HCT116 (cell line): Measurements from ENCODE around the gene PDE6B. TPM values are rescaled to one million over a fixed set of nuclear protein-coding genes. Genes with fewer than 3 reads are reported as not detected.

ENCODE experiments used
- ATAC-seq: fragments of 200-7000 bp; cut with Tn5 transposase; 2 replicates; pipeline ENCODE4 v1.9.1; 2020; ENCODE audit warnings: mild to moderate bottlenecking, moderate library complexity
- BruUV-seq: library from RNA; stranded (reverse); fragments of 400-500 nt; replicated peaks from 2 replicates; lab custom pipeline; 2021; lab: Mats Ljungman, UMichigan
- CTCF ChIA-PET: fragments of 300-600 bp; sonication (Branson Sonifier 250); formaldehyde crosslinking; loops from one replicate; lab custom pipeline; 2021; ENCODE audit warnings: antibody characterized with exemption; lab: Charles Lee
- POLR2A ChIA-PET: fragments of 300-600, 350-600 bp; sonication (Branson Sonifier 250); formaldehyde crosslinking; loops from one replicate; lab custom pipeline; 2021; ENCODE audit warnings: antibody characterized with exemption; lab: Charles Lee
- RAD21 ChIA-PET, 2 experiments: fragments of 300-600 bp; sonication (Branson Sonifier 250); formaldehyde crosslinking; loops; one replicate each; lab custom pipeline; 2023; ENCODE audit warnings: low total read pairs in 2 of 2; ENCODE audit not compliant: uncharacterized antibody in 2 of 2, unreplicated experiment in 2 of 2, low non-redundant PET in 1 of 2; lab: Charles Lee
- DNase-seq: peaks from one replicate; pipeline ENCODE4 v3.0.0-alpha.2; 2010; ENCODE audit warnings: low read depth, low spot score
- H2AFZ ChIP-seq: fragments of 200-600 bp; shearing (Covaris generic), sonication (generic); 2 replicates; pipeline ENCODE4 v1.6.1; 2017; ENCODE audit warnings: low read depth, mixed run types, mixed read lengths, antibody characterized with exemption, low read length; ENCODE audit not compliant: poor library complexity, severe bottlenecking
- H3K27ac ChIP-seq: 2 replicates; pipeline ENCODE4 v1.5.1; 2012; ENCODE audit warnings: low read depth, low read length
- H3K27me3 ChIP-seq: fragments of 200-600 bp; sonication (generic); 2 replicates; pipeline ENCODE4 v1.6.1; 2016; ENCODE audit warnings: mixed run types, low read length, mixed read lengths; ENCODE audit not compliant: insufficient read depth
- H3K36me3 ChIP-seq, 2 experiments: fragments of 200-500 bp in 1 of 2; fragments of 200-600 bp in 1 of 2; sonication (Bioruptor generic) in 1 of 2; sonication (generic) in 1 of 2; 2 replicates each; pipeline versions ENCODE4 v1.5.1 to v1.6.1; 2014 to 2016; ENCODE audit warnings: low read length in 2 of 2, inconsistent platforms in 1 of 2, mixed read lengths in 1 of 2, mixed run types in 1 of 2; ENCODE audit not compliant: insufficient read depth in 2 of 2, control insufficient read depth in 1 of 2
- H3K4me1 ChIP-seq, 2 experiments: fragments of 200-600 bp in 1 of 2; sonication (generic) in 1 of 2; 2 replicates each; pipeline versions ENCODE4 v1.5.1 to v1.6.1; 2012 to 2017; ENCODE audit warnings: low read length in 2 of 2, inconsistent platforms in 1 of 2, mild to moderate bottlenecking in 1 of 2, mixed read lengths in 1 of 2, mixed run types in 1 of 2, moderate library complexity in 1 of 2; ENCODE audit not compliant: insufficient read depth in 2 of 2, control insufficient read depth in 1 of 2
- H3K4me2 ChIP-seq: fragments of 200-600 bp; sonication (generic); 2 replicates; pipeline ENCODE4 v1.6.1; 2017; ENCODE audit warnings: mixed run types, low read length, mixed read lengths
- H3K4me3 ChIP-seq, 2 experiments: fragments of 200-600 bp in 1 of 2; sonication (generic) in 1 of 2; replicated peaks in 1 of 2; 2 replicates each; pipeline ENCODE4 v1.5.1; 2011 to 2016; ENCODE audit warnings: low read length in 2 of 2, control low read depth in 1 of 2, low read depth in 1 of 2, mild to moderate bottlenecking in 1 of 2, mixed read lengths in 1 of 2, mixed run types in 1 of 2
- H3K79me2 ChIP-seq: fragments of 200-600 bp; sonication (generic); 2 replicates; pipeline ENCODE4 v1.6.1; 2017; ENCODE audit warnings: mild to moderate bottlenecking, mixed run types, low read length, moderate library complexity, mixed read lengths; ENCODE audit not compliant: insufficient read depth
- H3K9ac ChIP-seq: fragments of 200-600 bp; sonication (generic); 2 replicates; pipeline ENCODE4 v1.6.1; 2016; ENCODE audit warnings: low read length, mixed read lengths
- H3K9me2 ChIP-seq: fragments of 200-600 bp; sonication (generic), shearing (Covaris generic); 2 replicates; pipeline ENCODE4 v1.6.1; 2017; ENCODE audit warnings: mixed run types, mild to moderate bottlenecking, moderate library complexity; ENCODE audit not compliant: insufficient read depth
- H3K9me3 ChIP-seq, 2 experiments: fragments of 200-500 bp in 1 of 2; fragments of 200-600 bp in 1 of 2; sonication (Bioruptor generic) in 1 of 2; sonication (generic) in 1 of 2; 2 replicates each; pipeline ENCODE4 v1.6.1; 2014 to 2017; ENCODE audit warnings: low read length in 2 of 2, mixed read lengths in 2 of 2, inconsistent platforms in 1 of 2, low read depth in 1 of 2, mild to moderate bottlenecking in 1 of 2, mixed run types in 1 of 2, moderate library complexity in 1 of 2; ENCODE audit not compliant: control insufficient read depth in 1 of 2, insufficient read depth in 1 of 2
- H4K20me1 ChIP-seq: fragments of 200-600 bp; sonication (generic), shearing (Covaris generic); 2 replicates; pipeline ENCODE4 v1.6.1; 2017; ENCODE audit warnings: mixed run types, mild to moderate bottlenecking, moderate library complexity; ENCODE audit not compliant: insufficient read depth
- CBX3 ChIP-seq: IDR thresholded peaks from 2 replicates; pipeline ENCODE4 v1.6.1; 2012; ENCODE audit warnings: low read depth
- CEBPB ChIP-seq: IDR thresholded peaks from 2 replicates; pipeline ENCODE4 v1.6.1; 2012; ENCODE audit warnings: low read depth
- ELF1 ChIP-seq: IDR thresholded peaks from 2 replicates; pipeline ENCODE4 v1.6.1; 2012; ENCODE audit warnings: low read depth, borderline replicate concordance
- EZH2 ChIP-seq: fragments of 200-600 bp; sonication (generic); IDR thresholded peaks from 2 replicates; pipeline ENCODE4 v1.6.1; 2017; ENCODE audit warnings: antibody characterized with exemption, mixed run types
- EZH2phosphoT487 ChIP-seq: fragments of 200-600 bp; IDR thresholded peaks from 2 replicates; pipeline ENCODE4 v1.6.1; 2018; ENCODE audit warnings: antibody characterized with exemption, borderline replicate concordance
- FOSL1 ChIP-seq: IDR thresholded peaks from 2 replicates; pipeline ENCODE4 v1.6.1; 2012; ENCODE audit warnings: low read depth
- POLR2A ChIP-seq: IDR thresholded peaks from 2 replicates; pipeline ENCODE4 v1.7.0; 2011; ENCODE audit warnings: borderline replicate concordance; ENCODE audit not compliant: insufficient read depth, insufficient read length; ENCODE audit errors: extremely low read depth
- POLR2AphosphoS5 ChIP-seq: IDR thresholded peaks from 2 replicates; pipeline ENCODE4 v1.6.1; 2011; ENCODE audit warnings: mild to moderate bottlenecking, low read depth, low read length, moderate library complexity
- RAD21 ChIP-seq: IDR thresholded peaks from 2 replicates; pipeline ENCODE4 v1.6.1; 2012; ENCODE audit warnings: low read depth, mild to moderate bottlenecking
- SRF ChIP-seq: IDR thresholded peaks from 2 replicates; pipeline ENCODE4 v1.6.1; 2012; ENCODE audit warnings: low read depth
- TCF7L2 ChIP-seq: IDR thresholded peaks from 2 replicates; pipeline ENCODE4 v1.7.0; 2011; ENCODE audit warnings: borderline replicate concordance, inconsistent platforms; ENCODE audit not compliant: insufficient read depth, insufficient read length; ENCODE audit errors: extremely low read depth
- ZNF274 ChIP-seq: fragments of 200-500 bp; sonication (Bioruptor generic); IDR thresholded peaks from 2 replicates; pipeline ENCODE4 v1.6.1; 2014; ENCODE audit warnings: mild to moderate bottlenecking, low read depth, low read length, inconsistent platforms
- intact Hi-C: fragments of 100-400 bp; cut with micrococcal nuclease; formaldehyde crosslinking; loops from 2 replicates; pipeline ENCODE4 v1.10.0; 2022
- total RNA-seq: library from RNA; stranded (reverse); gene quantifications from one replicate; pipeline ENCODE4 v1.2.1, GENCODE V29; 2021; ENCODE audit not compliant: unreplicated experiment
- TF ChIP-seq, protein P1 (sequence below): IDR thresholded peaks from 2 replicates; pipeline ENCODE4 v1.6.1; 2012
- TF ChIP-seq, protein P2 (sequence below), 3 experiments: fragments of 200-600 bp in 1 of 3; sonication (generic) in 1 of 3; IDR thresholded peaks in 2 of 3; conservative IDR thresholded peaks in 1 of 3; 2 replicates each; pipeline ENCODE4 v1.5.1; 2012 to 2017; ENCODE audit warnings: low read depth in 2 of 3, low read length in 2 of 3, antibody characterized with exemption in 1 of 3, borderline replicate concordance in 1 of 3, control low read depth in 1 of 3, mild to moderate bottlenecking in 1 of 3, mixed read lengths in 1 of 3, mixed run types in 1 of 3, moderate library complexity in 1 of 3; ENCODE audit not compliant: insufficient read depth in 1 of 3
- TF ChIP-seq, protein P3 (sequence below): IDR thresholded peaks from 2 replicates; pipeline ENCODE4 v1.6.1; 2011; ENCODE audit warnings: mild to moderate bottlenecking, low read length, moderate library complexity; ENCODE audit not compliant: insufficient replicate concordance; ENCODE audit errors: extremely low read depth

Gene PDE6B
- total RNA-seq, 1 experiment from 2014 or later, result not detected

DNA sequence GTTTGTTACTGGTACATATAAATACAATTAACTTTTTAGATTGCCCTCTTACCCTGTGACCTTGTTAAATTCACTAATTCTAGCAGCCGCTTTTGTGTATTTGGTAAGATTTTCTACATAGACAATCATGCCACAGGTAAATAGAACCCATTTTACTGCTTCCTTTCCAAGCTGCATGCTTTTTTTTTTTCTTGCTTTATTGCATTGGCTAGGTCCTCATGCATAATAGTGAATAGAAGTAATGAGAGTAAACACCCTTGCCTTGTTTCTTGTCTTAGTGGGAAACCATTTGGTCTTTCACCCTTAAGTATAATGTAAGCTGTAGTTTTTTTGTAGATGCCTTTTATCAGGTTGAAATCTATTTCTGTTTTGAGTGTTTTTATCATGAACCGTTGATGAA lies 41.6 kb upstream of the PDE6B start:
- Histone ChIP-seq H3K9me2 (no peaks in the 10 kb centered on the region), H3K9me3 (no peaks in the 10 kb centered on the region), H3K27me3 (no peaks in the 10 kb centered on the region), H3K4me2 (no peak overlapping the region), H3K36me3 (no peaks in the 10 kb centered on the region), H3K4me3 (no peak overlapping the region), H3K79me2 (no peaks in the 10 kb centered on the region), H2AFZ (no peak overlapping the region), H4K20me1 (no peaks in the 10 kb centered on the region), H3K9ac (no peak overlapping the region), H3K4me1 (no peaks in the 10 kb centered on the region), H3K27ac (no peak overlapping the region)
- intact Hi-C loops, result no loop called here
- DNase-seq (no peak), ATAC-seq (no peak)
- RAD21 ChIA-PET, result no interaction called here
- CTCF ChIA-PET, result no interaction called here
- TF ChIP-seq EZH2phosphoT487 (no peak), EZH2 (no peak), FOSL1 (no peak), CEBPB (no peak), ZNF274 (no peak), CBX3 (no peak), POLR2AphosphoS5 (no peak), POLR2A (no peak), TCF7L2 (no peak), ELF1 (no peak), SRF (no peak), RAD21 (no peak)
- TF ChIP-seq, protein P1, sequence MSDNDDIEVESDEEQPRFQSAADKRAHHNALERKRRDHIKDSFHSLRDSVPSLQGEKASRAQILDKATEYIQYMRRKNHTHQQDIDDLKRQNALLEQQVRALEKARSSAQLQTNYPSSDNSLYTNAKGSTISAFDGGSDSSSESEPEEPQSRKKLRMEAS, result no peak
- TF ChIP-seq, protein P2, sequence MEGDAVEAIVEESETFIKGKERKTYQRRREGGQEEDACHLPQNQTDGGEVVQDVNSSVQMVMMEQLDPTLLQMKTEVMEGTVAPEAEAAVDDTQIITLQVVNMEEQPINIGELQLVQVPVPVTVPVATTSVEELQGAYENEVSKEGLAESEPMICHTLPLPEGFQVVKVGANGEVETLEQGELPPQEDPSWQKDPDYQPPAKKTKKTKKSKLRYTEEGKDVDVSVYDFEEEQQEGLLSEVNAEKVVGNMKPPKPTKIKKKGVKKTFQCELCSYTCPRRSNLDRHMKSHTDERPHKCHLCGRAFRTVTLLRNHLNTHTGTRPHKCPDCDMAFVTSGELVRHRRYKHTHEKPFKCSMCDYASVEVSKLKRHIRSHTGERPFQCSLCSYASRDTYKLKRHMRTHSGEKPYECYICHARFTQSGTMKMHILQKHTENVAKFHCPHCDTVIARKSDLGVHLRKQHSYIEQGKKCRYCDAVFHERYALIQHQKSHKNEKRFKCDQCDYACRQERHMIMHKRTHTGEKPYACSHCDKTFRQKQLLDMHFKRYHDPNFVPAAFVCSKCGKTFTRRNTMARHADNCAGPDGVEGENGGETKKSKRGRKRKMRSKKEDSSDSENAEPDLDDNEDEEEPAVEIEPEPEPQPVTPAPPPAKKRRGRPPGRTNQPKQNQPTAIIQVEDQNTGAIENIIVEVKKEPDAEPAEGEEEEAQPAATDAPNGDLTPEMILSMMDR (IDR thresholded peaks at IDR 0.05 in 2 of 3, conservative IDR thresholded peaks at IDR 0.05 in 1 of 3; ENCODE audit: borderline replicate concordance in 1 of 3, insufficient read depth in 1 of 3, low read depth in 2 of 3, low read length in 2 of 3), result no peak
- TF ChIP-seq, protein P3, sequence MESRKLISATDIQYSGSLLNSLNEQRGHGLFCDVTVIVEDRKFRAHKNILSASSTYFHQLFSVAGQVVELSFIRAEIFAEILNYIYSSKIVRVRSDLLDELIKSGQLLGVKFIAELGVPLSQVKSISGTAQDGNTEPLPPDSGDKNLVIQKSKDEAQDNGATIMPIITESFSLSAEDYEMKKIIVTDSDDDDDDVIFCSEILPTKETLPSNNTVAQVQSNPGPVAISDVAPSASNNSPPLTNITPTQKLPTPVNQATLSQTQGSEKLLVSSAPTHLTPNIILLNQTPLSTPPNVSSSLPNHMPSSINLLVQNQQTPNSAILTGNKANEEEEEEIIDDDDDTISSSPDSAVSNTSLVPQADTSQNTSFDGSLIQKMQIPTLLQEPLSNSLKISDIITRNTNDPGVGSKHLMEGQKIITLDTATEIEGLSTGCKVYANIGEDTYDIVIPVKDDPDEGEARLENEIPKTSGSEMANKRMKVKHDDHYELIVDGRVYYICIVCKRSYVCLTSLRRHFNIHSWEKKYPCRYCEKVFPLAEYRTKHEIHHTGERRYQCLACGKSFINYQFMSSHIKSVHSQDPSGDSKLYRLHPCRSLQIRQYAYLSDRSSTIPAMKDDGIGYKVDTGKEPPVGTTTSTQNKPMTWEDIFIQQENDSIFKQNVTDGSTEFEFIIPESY, result no peak
- BruUV-seq, result no TSS peak
- POLR2A ChIA-PET, result no interaction called here
